Measurements from ENCODE around the gene PHACTR2. TPM values are rescaled to one million over a fixed set of nuclear protein-coding genes. Genes with fewer than 3 reads are reported as not detected.
"Not testable (repeated sequence)": the region's sequence is repeated elsewhere in the genome, so short reads cannot be mapped to it uniquely, and the experiment has no call there.

PHACTR2 gene
- total RNA-seq, 1 experiment from 2014 or later: 9.9 TPM

DNA sequence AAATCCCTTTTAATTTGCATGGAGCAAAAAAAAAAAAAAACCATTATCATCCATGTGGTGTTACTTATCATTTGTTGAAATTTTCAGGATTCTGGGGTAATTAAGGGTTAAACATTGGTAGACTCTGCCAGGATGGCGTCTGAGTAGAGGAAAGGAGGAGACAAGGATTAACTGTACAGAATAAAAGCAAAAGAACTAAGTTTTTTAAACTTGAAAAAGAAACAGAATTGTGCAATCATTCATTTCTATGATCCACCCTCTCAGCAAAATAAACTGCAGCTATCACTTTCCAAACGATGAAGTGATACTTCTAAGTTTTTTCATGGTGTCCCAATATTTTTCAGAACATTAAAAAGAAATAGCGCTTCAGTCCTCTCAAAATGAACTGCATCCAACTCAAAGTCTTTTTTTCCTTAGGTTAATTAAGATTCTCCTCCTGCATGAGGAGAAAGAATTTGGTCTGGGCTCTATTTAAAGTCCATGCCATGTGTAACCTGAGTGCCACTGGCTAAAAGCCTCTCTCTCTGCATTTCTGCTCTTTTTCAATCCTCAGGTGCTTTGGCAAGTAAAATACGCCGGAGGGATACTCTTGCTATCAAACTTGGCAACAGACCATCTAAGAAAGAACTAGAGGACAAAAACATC is 95.9 kb downstream of the PHACTR2 start:
- in situ Hi-C loops (cut with HindIII; ENCODE audit: low pct_unique_long_range_greater_than_20kb, low sequenced_read_pairs): no loop called here
- no peak for DNase-seq (ENCODE audit: low read depth, low spot score)

DNA sequence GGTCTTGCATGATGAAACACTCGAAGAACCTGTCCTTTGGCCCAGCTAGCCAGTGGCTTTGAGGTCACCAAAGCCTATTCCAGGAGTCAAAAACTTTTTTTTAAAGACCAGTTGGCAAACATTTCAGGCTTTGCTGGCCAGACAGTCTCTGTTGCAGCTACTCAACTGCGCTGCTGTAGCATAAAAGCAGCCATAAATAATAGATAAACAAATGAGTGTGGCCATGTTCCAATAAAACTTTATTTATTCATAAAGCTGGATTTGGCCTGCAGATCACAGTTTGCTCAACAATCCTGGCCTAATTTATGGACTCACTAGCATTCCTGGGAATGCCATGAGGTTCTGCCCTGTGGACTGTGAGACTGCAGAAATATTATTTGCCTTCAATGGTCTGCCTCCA is 96.6 kb downstream of the PHACTR2 start:
- in situ Hi-C loops (cut with HindIII; ENCODE audit: low pct_unique_long_range_greater_than_20kb, low sequenced_read_pairs): no loop called here
- no peak for DNase-seq (ENCODE audit: low read depth, low spot score)

DNA sequence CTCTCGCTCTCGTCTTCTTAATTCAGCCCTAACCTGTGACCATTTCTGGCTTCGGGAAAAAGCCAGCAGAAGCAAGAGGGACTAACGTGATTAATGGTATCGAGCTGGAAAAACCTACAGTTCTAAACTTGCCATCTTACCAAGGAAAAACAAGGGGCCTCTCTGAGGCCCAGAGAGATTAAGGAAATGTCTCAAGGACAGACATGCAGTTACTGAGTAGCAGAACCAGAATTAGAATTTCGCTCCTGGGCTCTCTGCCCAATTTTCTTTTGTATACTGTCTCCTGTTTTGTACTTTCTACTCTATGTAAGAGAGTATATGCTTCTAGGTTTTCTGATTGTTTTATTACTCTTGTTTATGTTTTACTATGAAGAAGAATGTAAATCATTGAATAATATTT is 97.6 kb downstream of the PHACTR2 start:
- in situ Hi-C loops (cut with HindIII; ENCODE audit: low pct_unique_long_range_greater_than_20kb, low sequenced_read_pairs): no loop called here
- no peak for DNase-seq (ENCODE audit: low read depth, low spot score)

DNA sequence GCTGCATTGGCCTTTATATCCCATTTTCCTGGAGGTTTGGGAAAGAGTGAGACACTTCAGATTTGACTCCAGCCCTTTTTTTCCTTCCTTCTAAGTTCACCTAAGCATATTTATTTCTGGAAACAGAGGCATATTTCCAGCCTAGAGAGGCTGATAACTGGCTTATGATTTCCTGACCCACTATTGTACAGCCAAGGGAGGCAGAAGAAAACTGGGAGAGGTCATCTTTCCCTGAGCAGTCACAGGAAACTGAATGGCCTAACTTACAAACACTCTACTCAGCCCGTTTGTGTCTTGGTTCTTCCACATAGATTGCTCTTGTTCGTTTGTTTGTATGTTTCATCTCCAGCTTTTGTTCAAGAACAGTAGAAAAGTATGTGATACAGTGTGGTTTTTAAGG is 101.2 kb downstream of the PHACTR2 start:
- no peak for DNase-seq (ENCODE audit: low read depth, low spot score)
- in situ Hi-C loops (cut with HindIII; ENCODE audit: low pct_unique_long_range_greater_than_20kb, low sequenced_read_pairs): no loop called here

DNA sequence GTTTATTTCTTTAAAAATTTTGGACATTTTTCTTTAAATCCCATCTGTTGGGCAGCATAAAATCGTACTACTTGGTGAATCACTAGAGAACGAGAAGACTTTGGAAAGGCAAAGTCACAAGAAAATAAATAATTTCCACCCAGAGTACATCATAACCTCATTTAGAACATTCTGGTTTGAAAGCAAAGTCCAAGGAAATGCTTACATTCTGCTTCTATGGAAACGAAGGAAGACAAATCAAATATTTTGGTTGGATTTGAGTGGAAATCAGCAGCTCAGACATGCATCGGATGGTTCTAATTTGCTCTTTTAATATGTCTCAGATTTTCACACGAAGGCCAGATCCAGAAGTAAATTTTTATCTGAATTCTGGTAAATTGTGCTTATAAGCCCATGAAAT is 104.7 kb downstream of the PHACTR2 start:
- no peak for DNase-seq (ENCODE audit: low read depth, low spot score)
- in situ Hi-C loops (cut with HindIII; ENCODE audit: low pct_unique_long_range_greater_than_20kb, low sequenced_read_pairs): no loop called here

DNA sequence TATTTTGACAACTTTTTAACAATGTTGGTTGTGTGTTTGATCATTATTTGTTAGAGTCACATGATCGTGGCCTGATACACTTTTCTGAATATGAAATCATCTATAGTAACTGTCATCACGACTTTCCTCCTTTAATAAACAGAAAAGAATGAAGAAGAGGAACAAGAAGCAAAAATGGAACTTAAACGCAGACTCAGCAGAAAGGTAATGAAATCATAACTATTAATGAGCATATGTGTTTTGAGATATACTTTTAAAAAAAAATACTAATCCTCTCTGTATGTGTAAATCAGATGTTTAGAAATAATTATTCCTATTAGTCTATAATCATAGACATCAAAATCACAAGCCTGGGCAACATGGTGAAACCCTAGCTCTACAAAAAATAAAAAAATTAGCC is 105.3 kb downstream of the PHACTR2 start:
- DNase-seq (ENCODE audit: low read depth, low spot score): no peak
- in situ Hi-C loops (cut with HindIII; ENCODE audit: low pct_unique_long_range_greater_than_20kb, low sequenced_read_pairs): no loop called here

DNA sequence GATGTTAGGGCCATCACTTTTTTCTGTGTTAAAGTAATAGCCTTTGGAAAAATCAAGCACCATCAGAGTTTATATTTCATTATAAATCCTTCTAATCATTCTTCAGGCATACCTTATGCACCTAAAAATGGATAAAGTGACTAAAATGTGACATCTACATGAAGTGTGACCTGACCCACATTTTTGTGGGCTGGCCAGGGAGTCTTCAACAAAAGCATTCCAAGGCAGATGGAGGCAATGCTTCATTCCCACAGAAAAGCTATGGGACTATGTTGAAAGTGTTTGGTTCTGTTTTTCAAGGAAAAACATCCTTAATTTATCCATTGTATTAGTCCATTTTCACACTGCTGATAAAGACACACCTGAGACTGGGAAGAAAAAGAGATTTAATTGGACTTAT is 106.6 kb downstream of the PHACTR2 start:
- no peak for DNase-seq (ENCODE audit: low read depth, low spot score)
- in situ Hi-C loops (cut with HindIII; ENCODE audit: low pct_unique_long_range_greater_than_20kb, low sequenced_read_pairs): no loop called here

DNA sequence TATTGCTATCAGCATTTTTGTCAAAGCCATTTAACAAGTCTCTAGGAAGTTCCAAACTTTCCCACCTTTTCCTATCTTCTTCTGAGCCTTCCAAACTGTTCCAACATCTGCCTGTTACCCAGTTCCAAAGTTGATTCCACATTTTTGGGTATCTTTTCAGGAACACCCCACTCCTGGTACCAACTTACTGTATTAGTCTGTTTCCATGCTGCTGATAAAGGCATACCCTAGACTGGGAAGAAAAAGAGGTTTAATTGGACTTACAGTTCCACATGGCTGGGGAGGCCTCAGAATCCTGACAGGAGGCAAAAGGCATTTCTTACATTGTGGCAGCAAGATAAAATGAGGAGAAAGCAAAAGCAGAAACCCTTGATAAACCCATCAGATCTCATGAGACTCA is 108.6 kb downstream of the PHACTR2 start:
- DNase-seq (ENCODE audit: low read depth, low spot score); in situ Hi-C loops (cut with HindIII; ENCODE audit: low pct_unique_long_range_greater_than_20kb, low sequenced_read_pairs): not testable (repeated sequence)

DNA sequence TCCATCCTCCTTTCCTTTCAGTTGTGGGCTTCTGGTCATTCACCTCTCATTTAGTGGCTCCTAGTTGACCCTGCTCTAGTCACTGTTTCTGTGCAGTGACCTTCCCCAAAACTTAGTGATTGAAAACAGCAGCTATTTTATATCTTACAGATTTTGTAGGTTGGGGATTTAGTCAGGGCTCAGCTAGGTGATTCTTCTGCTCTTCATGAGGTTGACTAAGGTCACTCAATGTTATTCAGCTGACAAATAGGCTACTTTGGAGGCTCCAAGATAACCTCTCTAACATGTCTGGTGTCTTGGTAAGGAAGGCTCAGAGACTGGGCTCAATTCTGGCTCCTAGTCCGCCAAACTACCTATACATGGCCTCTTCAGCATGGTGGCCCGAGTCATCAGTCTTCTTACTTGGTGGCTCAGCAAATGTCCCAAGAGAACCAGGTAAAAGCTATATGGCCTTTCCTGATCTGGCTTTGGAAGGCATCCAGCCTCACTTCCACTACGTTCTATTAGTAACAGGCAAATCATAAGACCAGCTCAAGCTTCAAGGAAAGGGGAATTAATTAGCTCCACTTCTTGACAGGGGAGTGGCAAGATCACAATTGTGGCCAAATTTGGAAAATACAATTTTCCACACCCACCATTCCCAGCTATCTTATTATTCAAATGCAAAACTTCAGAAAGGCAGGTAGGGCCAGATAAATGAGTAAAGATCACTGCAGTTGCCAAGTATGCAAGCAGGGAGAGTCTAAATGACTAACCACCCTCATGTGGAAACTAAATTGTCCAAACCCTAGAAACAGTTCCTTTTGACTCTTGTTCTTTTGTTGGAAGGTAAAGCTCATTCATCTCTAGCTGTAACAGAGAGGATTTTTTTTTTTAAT is 114.9 kb downstream of the PHACTR2 start:
- in situ Hi-C loops (cut with HindIII; ENCODE audit: low pct_unique_long_range_greater_than_20kb, low sequenced_read_pairs): no loop called here
- no peak for DNase-seq (ENCODE audit: low read depth, low spot score)

DNA sequence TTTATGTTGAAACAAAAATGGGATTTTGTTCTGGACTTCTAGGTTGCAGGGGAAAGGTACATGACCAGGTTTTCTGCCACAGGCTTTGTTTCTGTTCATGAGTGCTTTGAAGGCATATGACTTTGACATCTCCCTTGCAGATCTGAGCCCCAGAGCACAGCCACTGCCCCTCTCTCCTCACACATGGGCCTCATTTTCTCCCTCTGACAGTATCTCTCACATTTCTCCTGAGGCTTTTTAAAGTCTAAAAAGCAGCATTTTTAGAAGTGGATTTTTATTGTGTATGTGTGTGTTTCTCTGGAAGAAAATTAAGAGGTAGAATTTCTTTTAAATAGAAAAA is 115.5 kb downstream of the PHACTR2 start:
- in situ Hi-C loops (cut with HindIII; ENCODE audit: low pct_unique_long_range_greater_than_20kb, low sequenced_read_pairs): no loop called here
- no peak for DNase-seq (ENCODE audit: low read depth, low spot score)

DNA sequence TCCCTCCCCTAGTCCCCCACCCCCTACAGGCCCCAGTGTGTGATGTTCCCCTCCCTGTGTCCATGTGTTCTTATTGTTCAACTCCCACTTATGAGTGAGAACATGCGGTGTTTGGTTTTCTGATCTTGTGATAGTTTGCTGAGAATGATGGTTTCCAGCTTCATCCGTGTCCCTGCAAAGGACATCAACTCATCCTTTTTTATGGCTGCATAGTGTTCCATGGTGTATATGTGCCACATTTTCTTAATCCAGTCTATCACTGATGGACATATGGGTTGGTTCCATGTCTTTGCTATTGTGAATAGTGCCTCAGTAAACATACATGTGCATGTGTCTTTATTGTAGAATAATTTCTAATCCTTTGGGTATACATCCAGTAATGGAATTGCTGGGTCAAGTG is 118.8 kb downstream of the PHACTR2 start:
- DNase-seq (ENCODE audit: low read depth, low spot score); in situ Hi-C loops (cut with HindIII; ENCODE audit: low pct_unique_long_range_greater_than_20kb, low sequenced_read_pairs): not testable (repeated sequence)

DNA sequence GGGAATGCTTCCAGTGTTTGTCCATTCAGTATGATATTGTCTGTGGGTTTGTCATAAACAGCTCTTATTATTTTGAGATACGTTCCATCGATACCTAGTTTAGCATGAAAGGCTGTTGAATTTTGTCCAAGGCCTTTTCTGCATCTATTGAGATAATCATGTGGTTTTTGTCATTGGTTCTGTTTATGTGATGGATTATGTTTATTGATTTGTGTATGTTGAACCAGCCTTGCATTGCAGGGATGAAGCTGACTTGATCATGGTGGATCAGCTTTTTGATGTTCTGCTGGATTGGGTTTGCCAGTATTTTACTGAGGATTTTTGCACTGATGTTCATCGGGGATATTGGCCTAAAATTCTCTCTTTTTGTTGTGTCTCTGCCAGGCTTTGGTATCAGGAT is 120.7 kb downstream of the PHACTR2 start:
- in situ Hi-C loops (cut with HindIII; ENCODE audit: low pct_unique_long_range_greater_than_20kb, low sequenced_read_pairs); DNase-seq (ENCODE audit: low read depth, low spot score): not testable (repeated sequence)

DNA sequence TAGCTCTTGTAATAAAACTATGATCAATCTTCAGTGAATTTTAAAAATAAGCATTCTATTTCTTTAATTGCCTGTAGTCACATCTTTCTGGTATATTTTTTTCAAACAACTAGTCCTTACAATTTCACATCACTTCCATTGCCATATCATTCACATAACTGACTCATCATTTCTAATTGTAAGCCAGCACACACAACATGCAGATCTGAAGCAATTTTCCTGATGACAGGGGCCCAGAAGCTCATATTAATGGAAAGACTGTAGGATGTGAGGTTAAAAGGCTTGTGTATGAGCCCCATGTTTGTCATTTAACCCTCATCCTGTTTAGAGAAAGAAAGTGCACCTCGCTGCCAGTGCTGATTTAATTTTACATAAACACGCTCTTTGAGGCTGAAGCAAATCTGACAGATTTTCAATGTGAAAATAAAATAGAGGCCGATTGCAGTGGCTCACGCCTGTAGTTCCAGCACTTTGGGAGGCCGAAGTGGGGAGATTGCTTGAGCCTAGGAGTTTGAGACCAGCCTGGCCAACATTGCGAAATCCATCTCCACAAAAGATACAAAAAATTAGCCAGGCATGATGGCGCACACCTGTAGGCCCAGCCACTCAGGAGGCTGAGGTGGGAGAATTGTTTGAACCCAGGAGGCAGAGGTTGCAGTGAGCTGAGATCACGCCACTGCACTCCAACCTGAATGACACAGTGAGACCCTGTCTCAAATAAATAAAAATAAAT is 125.2 kb downstream of the PHACTR2 start:
- in situ Hi-C loops (cut with HindIII; ENCODE audit: low pct_unique_long_range_greater_than_20kb, low sequenced_read_pairs): no loop called here
- DNase-seq (ENCODE audit: low read depth, low spot score): no peak

DNA sequence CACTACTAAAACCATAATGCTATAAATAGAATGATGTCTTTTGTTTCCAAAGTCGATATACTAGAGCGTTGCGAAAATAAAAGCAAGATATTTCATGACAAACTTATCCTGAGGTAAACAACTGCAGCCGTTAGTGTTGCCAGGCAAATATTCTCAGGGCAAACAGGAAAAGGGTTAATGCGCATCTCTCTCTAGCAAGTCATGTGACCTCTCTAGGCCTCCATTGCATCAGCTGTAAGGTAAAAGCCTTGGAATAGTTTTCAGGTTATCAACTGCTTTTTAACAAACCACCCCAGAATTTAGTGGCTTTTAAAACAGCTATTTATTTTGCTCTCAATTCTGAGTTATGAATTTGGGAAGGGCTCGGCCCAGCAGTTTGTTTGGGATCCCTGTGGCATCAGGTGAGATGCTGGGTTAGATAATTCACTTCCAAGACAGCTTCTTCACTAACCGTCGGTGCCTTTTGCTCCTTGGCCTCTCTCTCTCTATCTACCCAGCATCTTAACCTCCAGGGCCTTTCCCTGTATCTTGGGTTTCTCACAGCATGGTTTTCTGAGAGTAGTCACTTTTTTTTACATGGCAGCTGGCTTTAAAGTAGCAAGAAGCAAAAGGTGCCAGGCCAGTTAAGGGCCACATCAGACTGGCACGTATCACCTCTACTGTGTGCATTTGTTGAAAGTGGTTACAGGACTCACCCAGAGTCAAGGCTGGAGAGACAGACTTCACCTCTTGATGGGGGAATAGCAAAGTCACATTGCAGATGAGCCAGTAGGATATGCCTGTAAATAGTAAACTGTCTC is 126.2 kb downstream of the PHACTR2 start:
- no peak for DNase-seq (ENCODE audit: low read depth, low spot score)
- in situ Hi-C loops (cut with HindIII; ENCODE audit: low pct_unique_long_range_greater_than_20kb, low sequenced_read_pairs): no loop called here

DNA sequence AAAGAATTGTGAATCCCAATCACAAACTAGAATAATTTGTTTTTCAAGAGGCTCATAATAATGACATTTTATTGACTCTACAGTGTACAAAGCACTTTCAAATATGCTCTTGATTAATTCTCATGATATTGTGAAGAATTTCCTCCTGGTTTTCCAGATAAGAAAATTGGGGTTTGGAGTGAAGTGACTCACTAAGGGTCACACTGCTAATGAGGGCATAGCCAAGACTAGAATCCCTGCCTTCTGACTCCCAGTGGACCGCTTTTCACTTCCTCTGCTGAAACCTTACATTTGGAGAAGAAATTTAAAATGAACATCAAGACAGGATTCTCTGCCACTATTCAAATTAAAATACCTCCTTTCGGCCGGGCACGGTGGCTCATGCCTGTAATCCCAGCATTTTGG is 127.1 kb downstream of the PHACTR2 start:
- DNase-seq (ENCODE audit: low read depth, low spot score): no peak

DNA sequence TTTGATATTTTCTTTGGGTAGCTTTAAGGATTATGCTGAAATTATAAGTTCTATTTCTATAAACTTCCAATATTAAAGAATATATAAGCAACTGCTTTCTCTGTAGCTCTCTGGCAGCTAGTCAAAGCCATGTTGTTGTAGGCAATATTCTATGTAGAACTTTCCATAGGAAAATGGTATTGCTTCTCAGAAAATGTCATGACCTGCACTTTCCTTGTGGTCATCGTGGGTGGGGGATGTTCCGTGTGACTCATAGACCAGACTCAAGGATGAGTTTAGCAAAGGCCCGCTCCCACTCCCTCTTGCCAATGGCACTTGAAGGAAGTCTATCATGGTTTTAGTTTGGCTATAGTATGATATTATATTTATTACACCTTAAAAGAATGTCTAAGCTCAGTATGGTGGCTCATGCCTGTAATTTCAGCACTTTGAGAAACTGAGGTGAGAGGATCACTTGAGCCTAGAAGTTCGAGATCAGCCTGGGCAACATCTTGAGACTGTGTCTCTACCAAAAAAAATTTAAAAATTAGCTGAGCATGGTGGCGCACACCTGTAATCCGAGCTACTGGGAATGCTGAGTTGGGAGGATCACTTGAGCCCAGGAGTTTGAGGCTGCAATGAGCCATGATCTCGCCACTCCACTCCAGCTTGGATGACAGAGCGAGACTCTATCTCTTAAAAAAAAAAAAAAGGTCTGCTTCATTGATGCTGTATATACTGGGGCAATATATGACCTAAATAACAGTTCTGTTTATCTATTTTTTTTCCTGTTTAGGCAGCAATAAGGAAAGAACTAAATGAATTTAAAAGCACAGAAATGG is 128.7 kb downstream of the PHACTR2 start:
- in situ Hi-C loops (cut with HindIII; ENCODE audit: low pct_unique_long_range_greater_than_20kb, low sequenced_read_pairs): no loop called here
- no peak for DNase-seq (ENCODE audit: low read depth, low spot score)

More for the DNA sequence above, 127.1 kb downstream of the PHACTR2 start:
- in situ Hi-C loops (cut with HindIII; ENCODE audit: low pct_unique_long_range_greater_than_20kb, low sequenced_read_pairs): no loop called here

DNA sequence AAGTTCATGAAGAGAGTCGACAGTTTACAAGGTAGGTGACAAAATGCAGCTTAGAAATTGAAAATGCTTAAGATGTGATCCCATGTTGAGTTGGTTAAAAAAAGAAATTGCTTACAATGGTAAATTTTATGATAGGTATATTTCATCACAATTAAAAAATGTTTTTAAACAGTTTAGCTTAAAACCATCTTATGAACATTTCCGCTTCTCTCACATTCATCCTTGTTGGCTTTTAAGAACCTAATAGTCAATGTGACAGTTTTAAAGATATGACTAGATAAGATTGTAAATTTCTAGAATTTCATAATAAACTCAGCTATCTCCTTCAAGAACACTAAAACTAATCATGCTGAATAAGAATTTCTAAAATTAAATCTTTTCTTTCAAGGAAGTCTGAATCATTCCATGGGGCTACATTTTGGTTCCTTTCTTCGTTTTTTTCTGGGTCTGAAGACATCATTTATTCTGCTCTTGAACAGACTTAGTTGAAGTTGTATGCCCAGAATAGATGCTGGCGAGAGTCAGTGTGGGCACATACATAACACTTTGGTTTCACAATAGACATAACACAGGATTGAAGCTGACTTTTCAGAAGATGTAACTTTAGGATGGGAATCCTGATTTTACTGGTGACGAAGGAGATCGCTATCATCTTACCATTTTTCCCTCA is 129.5 kb downstream of the PHACTR2 start:
- no peak for DNase-seq (ENCODE audit: low read depth, low spot score)
- in situ Hi-C loops (cut with HindIII; ENCODE audit: low pct_unique_long_range_greater_than_20kb, low sequenced_read_pairs): no loop called here

Measured in SK-MEL-5 (cell line).